ENCODE measurements around the gene SLC25A24.

Gene SLC25A24

DNA sequence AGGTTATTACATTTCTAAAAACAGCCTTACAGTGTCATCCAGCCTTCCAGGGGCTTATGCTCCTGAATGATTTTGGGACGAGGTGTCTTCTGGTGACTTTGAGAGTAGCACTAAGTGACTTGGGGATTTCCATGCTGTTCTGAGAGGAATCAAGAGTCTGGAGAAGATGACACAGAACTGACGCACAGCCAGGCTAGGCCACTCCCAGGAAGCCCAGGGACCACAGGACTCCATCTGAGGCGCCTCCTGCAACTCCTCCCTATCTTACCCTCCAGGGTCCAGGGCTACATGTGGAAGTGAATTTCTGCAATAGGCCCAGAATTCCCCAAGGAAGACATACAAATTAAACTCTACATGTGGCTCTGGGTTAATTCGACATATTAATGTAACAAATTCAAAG, 92.5 kb downstream of the SLC25A24 start:
- FAIRE-seq (no peak), DNase-seq (ENCODE audit: low spot score) (peak; percentile 24)

DNA sequence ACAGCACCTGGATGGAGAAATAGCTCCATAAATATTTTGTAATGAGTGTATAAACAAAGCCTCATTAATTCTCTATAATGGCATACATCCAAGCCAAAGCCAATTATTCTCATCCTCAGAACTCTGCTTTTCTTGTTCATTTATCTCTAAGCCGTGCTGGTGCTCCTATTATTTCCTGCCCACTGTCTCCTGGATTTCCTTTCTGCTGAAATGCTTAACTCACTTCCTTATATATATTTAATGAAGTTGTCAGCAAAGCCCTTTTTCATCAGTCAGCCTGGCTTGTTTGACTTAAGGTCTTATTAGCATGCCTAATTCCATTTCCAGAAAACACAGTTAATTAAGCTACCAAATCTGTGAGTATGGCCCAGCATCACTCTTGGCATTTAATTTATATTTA, 93.4 kb downstream of the SLC25A24 start:
- no peak for DNase-seq (ENCODE audit: low spot score)
- FAIRE-seq, result no peak

DNA sequence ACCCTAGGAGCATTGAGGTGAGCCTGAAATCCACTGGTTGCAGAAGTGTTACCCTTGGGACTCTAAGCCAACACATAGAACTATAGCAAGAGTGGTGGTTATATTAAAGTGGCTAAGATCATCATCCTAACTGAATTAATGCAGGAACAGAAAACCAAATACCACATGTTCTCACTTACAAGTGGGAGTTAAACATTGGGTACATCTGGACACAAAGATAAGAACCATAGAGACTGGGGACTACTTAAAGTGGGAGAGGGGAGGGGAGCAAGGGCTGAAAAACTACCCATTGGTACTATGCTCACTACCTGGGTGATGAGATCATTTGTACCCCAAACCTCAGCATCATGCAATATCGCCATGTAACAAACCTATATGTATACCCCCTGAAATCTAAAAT, 100.0 kb downstream of the SLC25A24 start:
- DNase-seq (ENCODE audit: low spot score) (no peak), FAIRE-seq (no peak)

DNA sequence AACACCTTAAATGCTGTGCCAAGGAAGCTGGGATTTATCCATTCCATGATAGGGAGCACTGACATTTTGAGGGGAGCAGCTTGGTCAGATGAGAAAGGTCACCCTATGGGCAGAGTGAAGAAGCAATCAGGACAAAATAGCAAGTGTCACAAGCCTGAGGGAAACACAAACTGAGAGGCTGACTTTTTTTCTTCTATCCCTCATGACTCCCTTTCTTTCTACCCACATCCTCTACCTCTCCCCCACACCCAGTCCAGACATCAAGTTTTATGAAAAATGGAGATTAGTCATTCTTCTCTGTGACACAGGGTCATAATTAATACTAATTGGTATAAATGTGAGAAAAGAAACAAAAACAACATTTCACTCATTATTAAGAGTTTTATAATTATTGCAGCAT, 103.1 kb downstream of the SLC25A24 start:
- no peak for FAIRE-seq
- DNase-seq (ENCODE audit: low spot score), result no peak

- FAIRE-seq (no peak), DNase-seq (ENCODE audit: low spot score) (no peak)
Observed at GRCh38 chr1:108096089-108096488, 104.1 kb downstream of the SLC25A24 start.

GRCh38 chr1:108089477-108089876, 110.7 kb downstream of the SLC25A24 start:
- DNase-seq (ENCODE audit: low spot score) (no peak), FAIRE-seq (no peak)

DNA sequence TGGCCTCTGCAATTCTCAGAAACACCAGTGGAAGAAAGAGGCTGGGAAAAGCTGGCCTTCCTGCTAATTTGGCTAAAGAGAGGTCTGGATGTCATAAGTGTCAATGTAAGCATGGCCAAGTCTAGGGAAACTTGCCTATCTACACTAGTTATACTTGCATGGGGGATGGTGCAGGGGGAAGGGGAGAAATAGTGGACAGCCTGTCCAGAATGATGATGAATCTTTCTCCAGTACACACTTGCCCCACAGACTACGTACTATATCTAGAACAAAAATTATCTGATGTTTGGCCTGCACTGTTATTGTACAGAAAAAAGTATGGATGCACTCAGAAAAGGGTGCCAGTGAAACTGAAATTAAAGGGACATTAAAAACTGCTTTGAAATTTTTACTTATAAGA, 114.5 kb downstream of the SLC25A24 start:
- DNase-seq (ENCODE audit: low spot score) (no peak), FAIRE-seq (no peak)

GRCh38 chr1:108084866-108085477, 115.2 kb downstream of the SLC25A24 start:
- FAIRE-seq, result no peak

More at GRCh38 chr1:108084866-108085477, 115.2 kb downstream of the SLC25A24 start:
- no peak for DNase-seq (ENCODE audit: low spot score)

Data from urothelium cell line (cell line).